K562 (cell line): Measurements from ENCODE around the gene B3GAT3. TPM values are rescaled to one million over a fixed set of nuclear protein-coding genes. Genes with fewer than 3 reads are reported as not detected.
A peak's percentile ranks its signal among the peaks of the same experiment; 100 is the strongest.

Source experiments
- ATF1 ChIP-seq, 2 experiments: fragments of 450-650 bp in 1 of 2; IDR thresholded peaks; 2 replicates each; pipeline ENCODE4 v1.6.1; 2016; ENCODE audit warnings: missing compliant biosample characterization in 1 of 2, missing genetic modification characterization in 1 of 2
- ATF7 ChIP-seq: fragments of 450-650 bp; IDR thresholded peaks from 2 replicates; pipeline ENCODE4 v1.7.1; 2014; ENCODE audit warnings: mild to moderate bottlenecking, moderate library complexity
- CCNT2 ChIP-seq: IDR thresholded peaks from 2 replicates; pipeline ENCODE4 v1.6.1; 2011; ENCODE audit warnings: borderline replicate concordance, low read depth, mild to moderate bottlenecking, moderate library complexity, mixed read lengths, low read length; ENCODE audit not compliant: insufficient read length; ENCODE audit errors: extremely low read depth
- CHAMP1 ChIP-seq: fragments of 450-650 bp; IDR thresholded peaks from 2 replicates; pipeline ENCODE4 v1.6.1; 2016; ENCODE audit warnings: mild to moderate bottlenecking
- E2F8 ChIP-seq: fragments of 450-650 bp; IDR thresholded peaks from 2 replicates; pipeline ENCODE4 v1.7.1; 2018; ENCODE audit warnings: mild to moderate bottlenecking, low read depth; ENCODE audit not compliant: partially characterized antibody
- FOS ChIP-seq: IDR thresholded peaks from 3 replicates; pipeline ENCODE4 v1.6.1; 2011; ENCODE audit not compliant: insufficient read length; ENCODE audit errors: extremely low read depth
- LARP7 ChIP-seq: fragments of 450-650 bp; IDR thresholded peaks from 2 replicates; pipeline ENCODE4 v1.6.1; 2016
- MNT ChIP-seq, 2 experiments: fragments of 450-650 bp; conservative IDR thresholded peaks; 2 replicates each; pipeline ENCODE4 v1.6.1; 2017; ENCODE audit warnings: mild to moderate bottlenecking in 2 of 2, moderate library complexity in 2 of 2
- MTA1 ChIP-seq: fragments of 450-650 bp; IDR thresholded peaks from 2 replicates; pipeline ENCODE4 v1.6.1; 2017; ENCODE audit warnings: borderline replicate concordance
- NFIC ChIP-seq: fragments of 450-650 bp; IDR thresholded peaks from 2 replicates; pipeline ENCODE4 v1.6.1; 2017; ENCODE audit warnings: mild to moderate bottlenecking, inconsistent platforms
- NRF1 ChIP-seq, 2 experiments: fragments of 450-650 bp; IDR thresholded peaks in 1 of 2; conservative IDR thresholded peaks in 1 of 2; 2 replicates each; pipeline ENCODE4 v1.6.1; 2014; ENCODE audit warnings: mild to moderate bottlenecking in 2 of 2
- NUFIP1 ChIP-seq: fragments of 450-650 bp; IDR thresholded peaks from 2 replicates; pipeline ENCODE4 v1.6.1; 2018; ENCODE audit not compliant: partially characterized antibody
- PML ChIP-seq: IDR thresholded peaks from 2 replicates; pipeline ENCODE4 v1.6.1; 2012; ENCODE audit warnings: low read length, inconsistent platforms
- POLR2A ChIP-seq: fragments of 450-650 bp; conservative IDR thresholded peaks from 2 replicates; pipeline ENCODE4 v1.6.1; 2016
- RBFOX2 ChIP-seq: fragments of 200-400 bp; formaldehyde crosslinking; IDR thresholded peaks from 2 replicates; pipeline ENCODE4 v1.6.1; 2017; ENCODE audit warnings: low read depth, mild to moderate bottlenecking, low read length, moderate library complexity
- SMARCA4 ChIP-seq: fragments of 450-650 bp; IDR thresholded peaks from 2 replicates; pipeline ENCODE4 v1.6.1; 2016
- SMARCB1 ChIP-seq: IDR thresholded peaks from 2 replicates; pipeline ENCODE4 v1.6.1; 2011; ENCODE audit warnings: improper control_type of control experiment, low read depth; ENCODE audit not compliant: insufficient read length
- SRF ChIP-seq, 2 experiments: fragments of 250-450, 450-650 bp in 1 of 2; sonication (Bioruptor Pico) in 1 of 2; sonication (generic) in 1 of 2; formaldehyde crosslinking; IDR thresholded peaks; 2 replicates each; pipeline versions ENCODE4 v1.5.0 to v1.5.1; 2020 to 2022; ENCODE audit warnings: mild to moderate bottlenecking in 1 of 2, missing genetic modification reagents in 1 of 2
- TBL1XR1 ChIP-seq, 2 experiments: IDR thresholded peaks; 2 replicates each; pipeline ENCODE4 v1.6.1; 2012; ENCODE audit warnings: improper control_type of control experiment in 2 of 2, low read length in 2 of 2, mild to moderate bottlenecking in 1 of 2
- TRIM24 ChIP-seq, 2 experiments: fragments of 450-650 bp; IDR thresholded peaks; 2 replicates each; pipeline ENCODE4 v1.6.1; 2016
- TSC22D4 ChIP-seq: fragments of 450-650 bp; IDR thresholded peaks from 2 replicates; pipeline ENCODE4 v1.6.1; 2016; ENCODE audit warnings: missing genetic modification characterization, missing biosample characterization, control low read depth
- ZNF324 ChIP-seq: fragments of 250-450 bp; sonication (Bioruptor Pico); IDR thresholded peaks from 2 replicates; pipeline ENCODE4 v1.4.0; 2020; ENCODE audit warnings: mild to moderate bottlenecking
- ZNF551 ChIP-seq: fragments of 250-450 bp; sonication (Bioruptor Pico); IDR thresholded peaks from 2 replicates; pipeline ENCODE4 v1.5.0; 2021; ENCODE audit warnings: mild to moderate bottlenecking, moderate library complexity
- ZNF644 ChIP-seq: fragments of 200-800 bp; sonication (Bioruptor generic); IDR thresholded peaks from 2 replicates; pipeline ENCODE4 v1.6.1; 2016; ENCODE audit warnings: low read depth, missing genetic modification characterization, missing compliant biosample characterization
- polyA plus RNA-seq, 8 experiments: library from polyadenylated mRNA; depleted of rRNA in 4 of 8; stranded (reverse) in 5 of 8; unstranded in 3 of 8; fragments of >200 nt; fragmentation: Nextera tagmentation in 2 of 8; fragmentation: Illumina TruSeq in 1 of 8; extraction: Ambion mirVana in 2 of 8; extraction: Trizol in 1 of 8; gene quantifications; 2 replicates each; pipeline versions ENCODE4 v1.2.1 to v1.2.3, GENCODE V29; 2011 to 2014; ENCODE audit warnings: inconsistent platforms in 1 of 8, missing spikeins in 1 of 8
- total RNA-seq, 7 experiments: library from RNA; depleted of rRNA in 6 of 7; stranded (reverse); fragments of >200 nt in 6 of 7; fragmentation: Illumina TruSeq in 2 of 7; extraction: Trizol in 2 of 7; gene quantifications; 2 replicates each; pipeline versions ENCODE4 v1.2.1 to v1.2.3, GENCODE V29; 2011 to 2021; ENCODE audit warnings: low replicate concordance in 1 of 7

The B3GAT3 gene
- total and polyA plus RNA-seq, 9 of the 15 experiments (the other 6 are each of a cell fraction or from before 2014, with no cell fraction given), result 0.30 to 64.0 (median 21.4) TPM

- TF ChIP-seq ATF7 (peak; percentile 86), POLR2A (peak; percentile 38), ZNF324 (CRISPR knock-in tag) (no peak), CHAMP1 (no peak), SMARCA4 (0 out of 2 replicates have a peak, but pooled peaks have one; percentile 11), ZNF644 (tag) (no peak), TRIM24 (IDR thresholded peaks at IDR 0.05) (0 out of 4 replicates have a peak, but pooled peaks have one; percentile 6 to 15), NRF1 (conservative IDR thresholded peaks at IDR 0.05 in 1 of 2, IDR thresholded peaks at IDR 0.05 in 1 of 2) (peak; percentile 62 to 75), MTA1 (0 out of 2 replicates have a peak, but pooled peaks have one; percentile 36), SRF (CRISPR knock-in tag; IDR thresholded peaks at IDR 0.05) (peak in 1 of 2 experiments; percentile 76; a peak in 1 of 4 replicates), ZNF551 (CRISPR knock-in tag) (no peak), PML (peak; percentile 34; the same call in 1 of the 2 replicates), SMARCB1 (no peak), CCNT2 (peak; percentile 39), E2F8 (no peak), LARP7 (0 out of 2 replicates have a peak, but pooled peaks have one; percentile 25), TSC22D4 (tag) (no peak), NUFIP1 (no peak), ATF1 (CRISPR knock-in tag; IDR thresholded peaks at IDR 0.05) (no peak), ATF1 (tag; IDR thresholded peaks at IDR 0.05) (peak; percentile 66), MNT (conservative IDR thresholded peaks at IDR 0.05) (peak; percentile 68; a peak in 3 of 4 replicates), RBFOX2 (peak; percentile 70), NFIC (peak; percentile 100), TBL1XR1 (IDR thresholded peaks at IDR 0.05; ENCODE audit: low read length in 2 of 2) (0 out of 4 replicates have a peak, but pooled peaks of 1 of the 2 experiments have one; percentile 24), FOS (peak; percentile 65)
Measured at GRCh38 chr11:62599069-62599696, 22.6 kb downstream of the B3GAT3 start (continued).
